Activated T-cell treated with anti-CD3 and anti-CD28 coated beads, Interleukin-2, amount 50 U/mL, for 72 hours (primary cell): ENCODE results near the gene ENOX1. TPM values are rescaled to one million over a fixed set of nuclear protein-coding genes. Genes with fewer than 3 reads are reported as not detected.
"Not testable (repeated sequence)": the region's sequence is repeated elsewhere in the genome, so short reads cannot be mapped to it uniquely, and the experiment has no call there.

Experiments
- ATAC-seq, 2 donors: fragments of 150-1000 bp; cut with Tn5 transposase; replicated peaks in 1 of 2; 2 replicates each; pipeline ENCODE4 v1.10.0; 2021; ENCODE audit warnings: moderate library complexity in 2 of 2, mild to moderate bottlenecking in 1 of 2
- DNase-seq, 2 donors: peaks; one replicate each; pipeline ENCODE4 v3.0.0; 2021 to 2022; ENCODE audit warnings: mixed read lengths in 1 of 2
- H3K27ac Mint-ChIP-seq: one replicate; pipeline ENCODE4 v1.8.0; 2022; ENCODE audit warnings: mild to moderate bottlenecking, moderate library complexity, mixed read lengths
- H3K27me3 Mint-ChIP-seq: one replicate; pipeline ENCODE4 v1.8.0; 2022; ENCODE audit warnings: low read depth, mixed read lengths
- H3K36me3 Mint-ChIP-seq, 2 donors: one replicate each; pipeline ENCODE4 v1.8.0; 2022; ENCODE audit warnings: mixed read lengths in 2 of 2, mild to moderate bottlenecking in 1 of 2; ENCODE audit not compliant: insufficient read depth in 2 of 2
- H3K4me1 Mint-ChIP-seq: one replicate; pipeline ENCODE4 v1.8.0; 2022; ENCODE audit warnings: low read depth, mixed read lengths
- H3K4me3 Mint-ChIP-seq, 2 donors: one replicate each; pipeline ENCODE4 v1.8.0; 2022; ENCODE audit warnings: mild to moderate bottlenecking in 2 of 2, mixed read lengths in 2 of 2, moderate library complexity in 2 of 2
- H3K9me3 Mint-ChIP-seq, 2 donors: one replicate each; pipeline ENCODE4 v1.8.0; 2022; ENCODE audit warnings: mixed read lengths in 2 of 2
- total RNA-seq, 2 donors: library from RNA; stranded (reverse); gene quantifications; one replicate each; pipeline ENCODE4 v1.2.3, GENCODE V29; 2022

Gene ENOX1
- 1 to 10 TPM; 1.2 to 2.0 TPM for total RNA-seq

DNA sequence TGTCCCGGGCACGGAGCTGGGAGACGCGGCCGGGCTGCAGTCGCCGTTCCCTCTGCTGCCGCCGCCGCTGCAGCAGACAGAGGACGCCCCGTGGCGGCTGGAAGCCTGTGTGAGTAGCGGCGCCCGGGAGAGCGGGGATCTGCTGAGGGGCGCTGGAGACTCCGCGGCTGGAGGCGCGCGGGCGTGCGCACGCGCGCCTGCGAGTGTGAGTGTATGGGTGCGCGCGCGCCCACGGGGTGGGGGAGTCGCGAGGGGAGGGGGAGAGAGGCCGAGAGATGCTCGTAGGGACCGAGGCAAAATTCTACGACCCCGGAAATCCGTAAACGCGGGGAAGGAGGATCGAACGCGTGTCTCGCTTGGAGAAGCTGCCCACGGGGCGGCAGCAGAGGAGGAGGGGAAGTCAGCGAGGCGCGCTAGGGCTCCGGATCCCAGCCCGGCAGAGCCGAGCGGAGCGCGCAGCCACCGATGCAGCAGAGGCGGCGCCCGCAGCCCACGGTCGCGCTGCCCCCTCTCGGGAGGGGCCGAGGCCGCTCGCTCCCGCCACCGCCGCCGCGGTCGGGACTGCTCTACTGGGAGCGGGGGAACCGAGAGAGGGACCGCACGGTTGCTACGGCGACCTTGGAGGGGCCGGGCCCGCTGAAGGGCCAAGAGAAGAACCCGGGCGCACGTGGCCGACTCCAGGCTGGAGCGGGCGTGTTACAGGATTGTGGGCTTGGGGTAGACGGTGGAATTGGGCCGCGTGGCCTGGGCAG, at the start of gene ENOX1:
TSS of gene ENOX1 (minus strand) at position 207 of the 752 bp plus-strand sequence.
- Mint-ChIP-seq H3K4me3 (peak within 1 kb of the TSS; percentile 89 to 95), H3K36me3 (peaks cover 0 to 1% of the 10 kb centered on the region in 2 donors), H3K4me1 (peaks cover 4% of the 10 kb centered on the region), H3K27me3 (peaks cover 58% of the 10 kb centered on the region), H3K9me3 (no peaks in the 10 kb centered on the region), H3K27ac (no peak within 1 kb of the TSS)
- DNase-seq (peak; percentile 37 to 45), ATAC-seq (peak; percentile 68)

DNA sequence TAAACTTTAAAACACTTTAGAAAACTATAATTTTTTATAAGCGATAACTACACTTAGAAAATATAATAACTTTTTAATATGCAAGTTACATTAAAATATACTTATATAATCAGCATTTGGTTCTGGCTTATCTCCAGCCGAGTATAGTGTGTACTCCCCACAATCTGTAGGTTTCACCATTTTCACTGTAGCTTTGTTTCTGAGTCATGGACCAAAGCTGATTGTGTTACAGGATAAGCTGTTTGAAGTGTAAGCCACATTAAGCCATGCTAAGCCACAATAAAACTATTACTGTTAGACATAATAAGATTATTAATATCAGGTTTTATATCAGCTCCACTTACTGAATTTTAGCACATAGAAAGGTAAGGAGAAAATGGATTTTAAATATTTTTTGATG, 48.9 kb upstream of the ENOX1 start:
- Mint-ChIP-seq H3K9me3 (peaks cover 0 to 2% of the 10 kb centered on the region in 2 donors), H3K27me3 (peaks cover 7% of the 10 kb centered on the region), H3K4me1 (no peaks in the 10 kb centered on the region), H3K36me3 (peaks cover 0 to under 1% of the 10 kb centered on the region in 2 donors), H3K4me3 (no peak overlapping the region), H3K27ac (no peak overlapping the region)
- ATAC-seq (no peak), DNase-seq (no peak)

DNA sequence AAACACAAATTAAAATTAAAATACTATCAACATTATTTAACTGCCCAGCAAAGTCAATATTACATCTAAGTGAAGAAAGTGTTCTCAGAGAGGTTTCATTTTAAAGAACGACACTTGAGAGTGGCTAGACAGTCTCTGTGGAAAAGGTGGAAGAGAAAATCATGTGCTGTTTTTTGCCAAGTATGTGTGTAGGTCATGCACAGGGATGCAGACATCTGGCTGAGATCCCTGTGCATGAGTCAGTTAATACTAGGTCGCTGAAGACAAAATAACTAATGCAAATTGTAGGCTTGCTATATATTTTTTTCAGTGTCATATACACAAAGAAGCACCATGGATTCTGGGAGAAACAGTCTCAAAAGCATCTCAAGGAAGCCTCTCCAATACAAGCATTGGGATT, 44.3 kb upstream of the ENOX1 start:
- DNase-seq = no peak
- Mint-ChIP-seq H3K27me3 (peaks cover 15% of the 10 kb centered on the region), H3K36me3 (no peaks in the 10 kb centered on the region), H3K9me3 (peaks cover 0 to 2% of the 10 kb centered on the region in 2 donors), H3K4me1 (no peaks in the 10 kb centered on the region), H3K27ac (no peak overlapping the region), H3K4me3 (no peak overlapping the region)
- ATAC-seq = no peak

DNA sequence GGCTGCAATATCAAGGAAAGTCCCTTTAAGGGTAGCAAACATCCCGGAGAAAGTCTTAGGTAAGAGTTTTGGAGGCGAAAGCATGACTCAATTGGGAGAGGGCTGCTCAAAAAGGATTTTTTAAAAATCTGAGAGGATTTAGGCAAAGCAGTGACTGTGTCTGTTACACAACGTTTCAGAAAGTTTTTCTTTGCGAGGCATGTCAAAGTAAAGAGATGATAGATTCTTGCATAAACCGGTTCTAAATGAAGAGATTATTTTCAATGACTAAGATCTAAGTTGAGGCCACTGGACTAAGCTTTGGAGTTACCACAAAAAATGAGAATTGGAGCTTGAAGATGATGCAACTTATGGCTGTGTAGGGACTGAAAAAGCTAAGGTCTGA, 43.7 kb upstream of the ENOX1 start:
- ATAC-seq (no peak), DNase-seq (no peak)
- Mint-ChIP-seq H3K9me3 (peaks cover 0 to 2% of the 10 kb centered on the region in 2 donors), H3K27ac (no peak overlapping the region), H3K27me3 (peaks cover 15% of the 10 kb centered on the region), H3K4me1 (no peaks in the 10 kb centered on the region), H3K4me3 (no peak overlapping the region), H3K36me3 (no peaks in the 10 kb centered on the region)

DNA sequence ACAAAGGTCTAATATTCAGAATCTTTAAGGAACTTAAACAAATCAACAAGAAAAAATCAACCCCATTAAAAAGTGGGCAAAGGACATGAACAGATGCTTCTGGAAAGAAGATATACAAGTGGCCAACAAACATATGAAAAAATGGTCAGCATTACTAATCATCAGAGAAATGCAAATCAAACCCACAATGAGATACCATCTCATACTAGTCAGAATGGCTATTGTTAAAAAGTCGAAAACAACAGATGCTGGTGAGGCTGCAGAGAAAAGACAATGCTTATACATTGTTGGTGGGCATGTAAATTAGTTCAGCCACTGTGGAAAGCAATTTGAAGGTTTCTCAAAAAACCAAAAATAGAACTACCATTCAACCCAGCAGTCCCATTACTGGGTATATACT, 37.9 kb upstream of the ENOX1 start:
- H3K27ac Mint-ChIP-seq, ATAC-seq, DNase-seq, H3K4me1 Mint-ChIP-seq, H3K9me3 Mint-ChIP-seq, H3K4me3 Mint-ChIP-seq, H3K36me3 Mint-ChIP-seq: not testable (repeated sequence)
- peaks cover 15% of the 10 kb centered on the region for H3K27me3 Mint-ChIP-seq

DNA sequence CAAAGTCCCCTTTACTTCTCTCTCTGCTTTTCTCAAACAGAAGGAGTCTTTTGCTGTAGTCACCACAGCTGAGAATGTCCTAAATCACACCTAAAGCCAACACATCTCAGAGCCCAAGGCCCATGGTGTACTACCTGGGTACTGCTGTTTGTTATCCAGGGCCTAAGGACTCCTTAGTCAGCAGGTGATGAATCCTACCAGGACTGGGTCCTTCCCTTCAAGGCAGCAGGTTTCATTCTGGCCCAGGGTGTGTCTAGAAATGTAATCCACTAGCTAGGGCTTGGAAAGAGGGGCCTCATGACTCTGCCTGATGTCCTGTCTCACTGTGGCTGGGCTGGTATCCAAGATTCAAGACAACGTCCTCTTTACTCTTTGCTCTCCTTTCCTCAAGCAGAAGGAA, 36.2 kb upstream of the ENOX1 start:
- Mint-ChIP-seq H3K36me3 (no peaks in the 10 kb centered on the region), H3K9me3 (peaks cover 0 to 1% of the 10 kb centered on the region in 2 donors), H3K27me3 (peaks cover 19% of the 10 kb centered on the region), H3K4me1 (no peaks in the 10 kb centered on the region), H3K27ac (no peak overlapping the region), H3K4me3 (no peak overlapping the region)
- ATAC-seq (no peak), DNase-seq (no peak)

DNA sequence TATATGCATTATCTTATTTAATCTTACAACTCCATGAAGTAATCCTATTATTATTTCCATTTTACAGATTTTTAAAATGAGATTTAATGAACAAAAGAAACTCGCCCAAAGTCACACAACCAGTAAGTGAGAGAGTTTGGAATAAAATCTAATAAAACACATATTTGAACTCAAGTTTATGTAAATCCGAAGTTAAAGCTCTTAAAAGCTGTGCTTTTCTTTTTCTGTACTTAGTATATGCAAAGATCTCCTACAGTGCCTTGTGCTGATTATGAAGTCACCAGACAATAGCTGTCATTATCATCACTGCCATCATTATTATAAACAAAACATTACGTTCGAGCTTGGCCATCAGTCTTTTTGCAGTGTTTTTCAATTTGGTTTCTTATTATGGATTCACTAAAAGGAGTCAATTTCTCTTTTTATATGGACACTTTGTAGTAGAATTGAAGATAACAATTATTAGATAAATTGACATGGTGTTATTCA, 29.7 kb upstream of the ENOX1 start:
- Mint-ChIP-seq H3K4me3 (no peak overlapping the region), H3K27me3 (peaks cover 29% of the 10 kb centered on the region), H3K27ac (no peak overlapping the region), H3K36me3 (no peaks in the 10 kb centered on the region), H3K9me3 (peaks cover 0 to 1% of the 10 kb centered on the region in 2 donors), H3K4me1 (no peaks in the 10 kb centered on the region)
- ATAC-seq (no peak), DNase-seq (no peak)

DNA sequence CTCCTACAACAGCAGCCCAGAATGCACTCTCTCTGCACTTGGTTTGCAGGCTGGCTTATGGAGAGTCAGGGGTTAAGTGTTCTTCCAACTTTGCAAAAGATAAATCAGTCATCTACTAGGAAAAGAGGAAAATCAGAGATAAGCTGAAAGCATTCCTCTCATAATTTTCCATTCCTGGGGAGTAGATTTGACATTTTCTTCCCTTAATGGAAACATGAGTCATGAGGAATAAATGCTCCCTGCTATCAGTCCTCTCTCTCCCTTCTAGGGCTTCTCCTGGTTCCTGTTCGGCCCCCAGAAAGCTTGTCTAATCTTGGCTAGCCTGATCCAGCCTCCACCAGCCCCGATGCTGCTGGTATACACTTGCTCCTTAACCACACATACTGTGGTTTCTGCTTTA, 28.4 kb upstream of the ENOX1 start:
- Mint-ChIP-seq H3K27me3 (peaks cover 29% of the 10 kb centered on the region), H3K27ac (no peak overlapping the region), H3K4me1 (no peaks in the 10 kb centered on the region), H3K36me3 (no peaks in the 10 kb centered on the region), H3K9me3 (peaks cover 0 to 1% of the 10 kb centered on the region in 2 donors), H3K4me3 (no peak overlapping the region)
- DNase-seq (no peak), ATAC-seq (no peak)

DNA sequence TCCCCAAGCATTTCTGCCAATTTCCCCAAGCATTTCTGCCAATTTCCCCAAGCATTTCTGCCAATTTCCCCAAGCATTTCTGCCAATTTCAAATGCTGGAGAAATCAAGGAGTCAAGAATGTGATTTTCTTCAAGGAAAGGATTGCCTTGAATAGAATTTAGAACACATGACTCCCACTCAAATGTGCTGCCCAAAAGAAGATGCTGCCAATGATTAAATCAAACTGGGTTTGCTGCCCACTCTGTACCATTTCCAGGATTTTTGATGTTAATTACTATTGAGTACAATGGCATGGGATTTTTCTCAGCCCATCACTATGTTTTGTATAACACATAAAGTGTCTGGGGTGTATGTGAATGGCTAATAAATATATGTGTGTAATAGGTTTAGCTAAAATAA, 21.9 kb upstream of the ENOX1 start:
- peaks cover 11% of the 10 kb centered on the region for H3K27me3 Mint-ChIP-seq
- no peak for ATAC-seq
- H3K9me3 Mint-ChIP-seq = no peaks in the 10 kb centered on the region
- H3K27ac Mint-ChIP-seq = no peak overlapping the region
- no peak for DNase-seq
- H3K4me3 Mint-ChIP-seq = no peak overlapping the region
- no peaks in the 10 kb centered on the region for H3K36me3 Mint-ChIP-seq
- peaks cover 13% of the 10 kb centered on the region for H3K4me1 Mint-ChIP-seq

DNA sequence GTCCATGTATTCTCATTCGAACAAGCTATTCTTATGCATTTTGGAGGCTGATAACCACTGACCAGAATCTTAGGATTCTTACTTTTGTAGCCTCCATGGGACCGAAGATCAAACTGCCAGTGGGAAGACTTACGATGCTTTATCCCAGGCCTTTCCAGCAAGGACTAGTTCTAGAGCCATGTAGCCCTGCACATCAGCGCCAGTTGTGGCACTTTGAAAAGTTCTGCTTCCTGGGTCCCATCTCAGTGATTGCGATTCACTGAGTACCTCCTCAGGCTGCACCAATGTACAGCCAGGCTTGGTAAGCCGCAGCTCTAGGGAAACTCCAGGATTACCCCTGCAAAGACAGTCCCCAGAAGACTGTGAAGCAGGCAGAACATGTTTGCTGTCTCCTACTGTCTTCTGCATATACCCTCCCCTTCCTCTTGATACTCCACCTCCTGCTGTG, 18.9 kb upstream of the ENOX1 start:
- Mint-ChIP-seq H3K9me3 (no peaks in the 10 kb centered on the region), H3K27ac (no peak overlapping the region), H3K27me3 (peaks cover 14% of the 10 kb centered on the region), H3K4me1 (peaks cover 19% of the 10 kb centered on the region), H3K4me3 (no peak overlapping the region), H3K36me3 (no peaks in the 10 kb centered on the region)
- DNase-seq (no peak), ATAC-seq (no peak)

DNA sequence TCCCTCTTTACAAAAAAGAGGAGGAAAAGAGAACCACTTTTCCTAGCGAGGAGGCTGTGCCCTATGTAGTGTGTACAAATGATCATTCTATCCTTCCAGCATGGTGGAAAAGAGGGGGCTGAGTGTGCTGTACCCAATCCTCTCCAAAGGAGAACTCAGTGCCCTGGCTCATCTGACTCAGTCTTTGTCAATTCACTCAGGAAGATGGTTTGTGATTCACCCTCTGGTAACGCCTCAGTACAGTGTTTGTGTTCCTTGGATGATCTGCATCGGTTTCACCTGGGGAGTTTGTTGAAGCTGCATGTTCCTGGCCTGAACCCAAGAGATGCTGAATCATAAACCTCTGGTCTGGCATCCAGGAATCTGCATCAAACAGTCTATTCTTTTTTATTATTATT, 18.3 kb upstream of the ENOX1 start:
- peak overlapping the region in 1 of 2 donors; percentile 49 for H3K4me3 Mint-ChIP-seq
- no peak overlapping the region for H3K27ac Mint-ChIP-seq
- no peaks in the 10 kb centered on the region for H3K36me3 Mint-ChIP-seq
- H3K9me3 Mint-ChIP-seq = no peaks in the 10 kb centered on the region
- H3K4me1 Mint-ChIP-seq = peaks cover 23% of the 10 kb centered on the region
- H3K27me3 Mint-ChIP-seq = peaks cover 14% of the 10 kb centered on the region
- DNase-seq (peak; percentile 60 to 62), ATAC-seq (peak; percentile 92 to 94)

DNA sequence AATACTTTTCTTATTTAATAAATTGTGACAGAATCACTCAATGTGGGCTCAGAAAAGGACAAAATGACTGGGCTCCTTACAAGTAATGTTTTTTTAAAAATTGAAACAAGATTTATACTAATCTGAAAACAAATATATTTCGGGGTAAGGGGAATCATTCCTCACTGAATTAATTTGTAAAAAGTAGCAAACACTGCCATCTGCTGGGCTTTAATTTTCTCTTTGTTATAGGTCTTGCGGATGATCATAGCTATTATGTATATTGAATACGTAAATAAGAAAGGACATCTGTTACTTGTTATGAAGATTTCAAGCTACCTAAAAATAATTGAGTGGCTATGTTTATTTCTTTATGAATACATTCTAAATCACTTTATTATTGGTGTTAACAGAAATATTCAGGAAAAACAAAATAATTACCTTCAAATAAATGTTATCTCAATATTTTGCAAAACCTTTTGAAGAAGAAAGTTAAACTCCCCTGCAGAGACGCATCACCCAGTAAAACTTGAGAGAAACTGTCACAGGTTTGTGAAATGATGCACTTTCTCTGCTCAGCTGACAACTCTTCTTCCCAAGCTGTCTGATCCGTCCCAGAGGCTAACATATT, 17.8 kb upstream of the ENOX1 start:
- ATAC-seq (peak in 1 of 2 donors; percentile 19), DNase-seq (peak in 1 of 2 donors; percentile 40)
- H3K4me1 Mint-ChIP-seq = peaks cover 27% of the 10 kb centered on the region

DNA sequence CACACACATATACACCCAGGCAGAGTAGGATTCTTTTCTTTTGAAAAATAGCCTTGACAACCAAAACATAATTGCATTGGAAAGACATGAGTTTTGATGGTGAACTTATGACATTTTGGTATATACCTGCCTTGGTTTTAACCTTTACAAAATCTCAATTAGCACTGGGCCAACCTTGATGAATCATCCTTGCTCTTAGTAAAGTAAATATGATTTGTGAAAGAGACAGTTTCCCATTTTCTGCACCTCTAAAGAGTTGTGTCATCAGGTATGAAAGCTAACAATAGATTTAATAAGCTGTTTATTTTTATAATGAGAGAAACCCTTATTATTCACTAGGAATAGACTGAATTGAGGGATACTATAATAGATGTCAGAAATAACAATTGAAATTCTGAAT, 15.7 kb upstream of the ENOX1 start:
- Mint-ChIP-seq H3K27me3 (peaks cover 30% of the 10 kb centered on the region), H3K4me1 (peaks cover 47% of the 10 kb centered on the region), H3K4me3 (no peak overlapping the region), H3K27ac (no peak overlapping the region), H3K9me3 (no peaks in the 10 kb centered on the region), H3K36me3 (no peaks in the 10 kb centered on the region)
- ATAC-seq (no peak), DNase-seq (no peak)

More for the DNA sequence above, 17.8 kb upstream of the ENOX1 start:
- Mint-ChIP-seq H3K4me3 (peak overlapping the region in 1 of 2 donors; percentile 49), H3K9me3 (no peaks in the 10 kb centered on the region), H3K36me3 (no peaks in the 10 kb centered on the region), H3K27ac (no peak overlapping the region), H3K27me3 (peaks cover 17% of the 10 kb centered on the region)
